HPDE6-E6E7 (cell line): ENCODE data around the gene NAA35.
"Not testable (repeated sequence)": the region's sequence is repeated elsewhere in the genome, so short reads cannot be mapped to it uniquely, and the experiment has no call there.

Experiments used
- DNase-seq: peaks from one replicate; pipeline ENCODE4 v3.0.0; 2011; ENCODE audit warnings: missing footprints; ENCODE audit errors: extremely low spot score

The NAA35 gene

DNA sequence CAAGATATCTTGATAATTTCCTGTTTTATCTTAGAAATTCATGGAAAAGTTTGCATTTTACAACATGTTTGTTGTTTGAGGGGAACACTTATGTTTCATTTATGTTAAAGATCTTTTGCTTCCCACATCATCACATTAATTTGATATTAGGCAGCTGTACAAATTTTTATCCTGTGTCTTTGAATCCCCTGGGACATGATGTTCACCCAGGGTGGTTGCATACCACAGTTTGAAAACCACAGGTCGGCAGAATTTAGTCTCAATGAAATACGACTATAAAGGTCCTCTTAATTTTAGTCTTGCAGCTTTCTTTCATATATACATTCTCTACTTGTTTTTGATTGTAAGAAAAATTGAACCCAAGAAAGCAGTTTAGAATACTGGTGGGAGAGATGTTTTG is 3.7 kb downstream of the NAA35 start:
- no peak for DNase-seq

DNA sequence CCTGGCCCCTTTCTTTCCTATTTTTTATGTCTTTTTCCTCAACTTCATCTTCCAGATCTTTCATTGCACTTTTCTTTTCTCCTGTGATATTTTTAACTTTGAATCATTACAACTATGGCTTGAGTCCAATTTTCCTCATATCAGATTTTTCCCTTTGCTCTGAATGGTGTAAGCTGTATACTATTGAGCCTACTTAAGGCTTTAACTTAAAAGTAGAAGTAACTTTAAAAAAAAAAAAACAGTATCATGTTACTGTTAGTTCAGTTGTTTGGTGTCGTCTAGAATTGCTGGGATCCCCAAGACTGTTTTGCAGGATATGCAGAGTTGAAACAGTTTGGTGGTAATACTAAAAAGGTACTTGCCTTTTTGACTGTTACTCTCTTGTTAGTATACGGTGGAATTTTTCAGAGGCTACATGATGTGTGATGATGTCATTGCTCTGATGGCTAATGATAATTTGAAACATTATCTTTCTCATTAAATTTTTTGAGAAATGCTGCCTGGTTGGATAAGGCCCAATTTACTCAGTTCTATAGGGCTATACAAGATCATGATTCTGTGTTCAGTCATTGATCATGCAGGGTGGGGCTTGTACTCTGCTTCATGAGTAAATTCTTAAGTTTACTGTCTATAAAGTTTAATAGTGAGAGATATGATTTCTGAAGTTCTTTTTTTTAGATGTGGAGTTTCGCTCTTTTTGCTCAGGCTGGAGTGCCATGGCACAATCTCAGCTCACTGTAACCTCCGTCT is 8.8 kb downstream of the NAA35 start:
- no peak for DNase-seq

DNA sequence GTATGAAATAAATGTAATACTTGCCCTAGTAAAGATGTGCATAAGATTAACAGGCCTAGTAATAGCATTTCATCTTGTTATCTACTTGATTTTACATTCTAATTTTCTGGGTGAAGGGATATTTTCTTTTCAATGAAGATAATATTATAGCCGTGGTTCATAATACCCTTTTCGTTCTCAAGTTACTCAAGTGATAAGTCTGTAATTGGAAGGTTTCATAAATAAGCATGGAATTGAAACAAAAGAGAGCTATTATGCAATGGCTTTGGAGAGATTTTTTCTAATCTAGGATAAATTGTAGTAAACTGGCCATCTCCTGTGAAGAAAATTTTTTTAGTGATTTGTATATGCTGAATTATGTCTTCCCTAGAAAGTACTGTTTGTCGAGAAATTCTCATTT is 19.0 kb downstream of the NAA35 start:
- DNase-seq, result no peak

DNA sequence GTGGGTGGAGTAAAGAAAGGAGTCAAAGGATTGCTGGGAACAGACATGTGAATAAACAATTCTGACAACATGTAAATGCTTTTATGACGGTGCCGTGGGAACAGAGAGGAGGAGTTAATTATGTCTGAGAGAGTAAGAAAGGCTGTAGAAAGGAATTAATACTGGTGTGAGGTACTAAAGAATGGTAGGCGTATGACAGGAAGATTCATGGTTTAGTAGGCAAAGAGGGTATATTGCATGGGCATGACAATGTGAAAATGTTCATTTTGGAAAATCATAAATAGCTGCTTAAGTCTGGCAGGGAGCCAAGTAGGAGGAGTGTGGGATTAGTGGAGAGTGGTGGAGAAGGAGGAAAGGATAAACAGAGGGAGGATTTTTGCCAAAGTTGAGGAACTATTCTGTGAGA is 19.7 kb downstream of the NAA35 start:
- no peak for DNase-seq

DNA sequence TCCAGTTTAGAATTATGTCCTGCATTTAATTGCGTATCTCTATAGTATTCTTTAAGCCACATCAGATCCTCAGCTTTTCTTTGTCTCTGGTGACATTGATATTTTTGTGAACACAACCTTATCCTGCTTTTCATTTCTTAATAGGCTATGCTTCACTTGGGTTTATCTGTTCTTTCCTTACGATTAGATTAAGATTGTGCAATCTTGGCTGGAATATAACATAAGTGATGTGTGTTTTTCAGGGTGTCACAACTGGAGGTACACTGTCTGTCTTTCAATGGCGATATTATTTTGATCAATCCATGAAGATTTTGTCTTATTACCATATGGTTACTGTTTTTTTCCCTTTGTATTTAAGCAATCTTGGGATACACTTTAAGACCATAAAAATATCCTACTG is 23.6 kb downstream of the NAA35 start:
- DNase-seq, result no peak

DNA sequence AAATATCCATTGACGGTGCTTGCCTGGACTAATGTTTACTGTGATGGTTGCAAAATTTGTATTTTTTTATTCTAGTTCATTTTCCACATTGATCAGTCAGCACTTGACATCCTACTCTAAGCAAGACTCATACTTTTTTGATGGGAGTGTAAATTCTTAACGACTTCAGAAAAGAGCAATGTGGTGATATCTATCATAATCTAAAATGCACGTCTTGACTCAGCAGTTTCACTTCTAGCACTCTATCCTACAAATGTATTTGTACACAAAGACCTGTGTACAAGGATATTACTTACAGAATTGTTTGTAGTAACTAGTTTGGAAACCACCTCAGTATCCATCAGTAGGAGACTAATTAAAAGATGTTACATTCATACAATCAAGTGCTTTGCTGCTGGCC is 24.0 kb downstream of the NAA35 start:
- no peak for DNase-seq

DNA sequence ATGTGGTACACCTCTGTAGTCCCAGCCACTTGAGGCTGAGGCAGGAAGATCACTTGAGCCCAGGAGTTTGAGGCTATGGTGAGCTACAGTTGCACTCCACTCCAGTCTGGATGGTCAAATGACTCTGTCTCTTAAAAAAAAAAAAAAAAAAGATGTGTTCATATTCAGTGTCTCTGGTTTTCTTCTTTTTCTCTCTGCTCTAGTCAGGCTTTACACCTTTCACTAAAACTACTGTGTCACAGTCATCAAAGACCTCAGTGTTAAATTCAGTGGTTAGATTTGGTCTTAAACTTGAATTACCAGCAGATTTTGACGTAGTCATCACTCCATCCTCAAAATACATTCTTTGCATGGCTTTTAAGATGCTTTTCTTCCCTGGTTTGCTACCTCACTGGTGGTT is 28.8 kb downstream of the NAA35 start:
- DNase-seq, result no peak

DNA sequence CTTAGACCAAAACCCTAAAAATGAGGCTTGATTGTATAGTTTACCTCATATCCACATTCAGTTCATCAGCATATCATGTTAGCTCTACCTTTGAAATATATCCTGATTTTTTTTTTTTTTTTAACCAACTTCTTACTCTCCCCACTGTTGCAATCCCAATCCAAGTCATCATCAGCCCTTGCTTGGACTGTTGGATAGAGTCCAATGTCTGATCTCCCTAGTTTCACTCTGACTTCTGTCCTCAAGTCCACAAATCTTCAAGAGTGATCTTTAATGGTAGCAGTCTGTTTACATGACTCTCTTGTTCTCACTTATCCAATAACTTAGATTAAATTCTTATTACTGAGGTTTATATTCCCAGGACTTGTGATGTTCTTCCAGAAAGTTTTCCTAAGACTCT is 30.8 kb downstream of the NAA35 start:
- no peak for DNase-seq

DNA sequence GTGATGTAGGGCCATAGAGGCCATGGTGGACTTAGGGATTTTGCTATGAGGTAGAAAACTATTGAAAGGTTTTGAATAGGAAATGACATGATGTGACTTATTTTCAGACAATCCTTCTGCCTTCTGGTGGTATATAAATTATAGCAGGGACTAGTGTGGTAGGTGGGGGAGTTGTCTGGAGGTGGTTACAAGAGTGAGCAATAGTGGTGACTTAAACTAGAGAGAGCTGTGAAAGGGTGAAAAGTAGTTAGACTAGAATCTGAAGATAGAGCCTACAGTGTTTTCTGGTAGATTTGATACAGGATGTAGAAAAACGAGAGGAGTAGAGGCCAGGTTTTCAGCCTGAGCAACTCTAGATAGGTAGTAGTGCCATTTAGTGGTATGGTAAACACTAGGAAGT is 32.3 kb downstream of the NAA35 start:
- no peak for DNase-seq

DNA sequence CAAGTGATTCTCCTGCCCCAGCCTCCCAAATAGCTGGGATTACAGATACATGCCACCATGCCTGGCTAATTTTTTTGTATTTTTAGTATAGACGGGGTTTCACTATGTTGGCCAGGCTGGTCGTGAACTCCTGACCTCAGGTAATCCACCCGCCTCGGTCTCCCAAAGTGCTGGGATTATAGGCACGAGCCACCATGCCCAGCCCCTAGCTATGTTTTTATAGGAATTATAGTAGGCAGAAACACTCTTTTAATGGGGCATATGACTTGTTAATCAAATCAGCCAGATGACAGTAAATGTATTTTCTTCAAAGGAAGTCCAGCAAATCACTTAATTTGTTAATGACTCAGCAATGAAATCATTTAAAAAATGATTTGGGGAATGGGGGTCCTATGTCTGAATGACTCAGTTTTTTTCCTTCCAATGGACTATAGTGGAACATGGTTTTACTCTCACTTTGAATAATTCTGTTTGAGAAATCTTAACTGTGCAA is 33.2 kb downstream of the NAA35 start:
- not testable (repeated sequence) for DNase-seq

DNA sequence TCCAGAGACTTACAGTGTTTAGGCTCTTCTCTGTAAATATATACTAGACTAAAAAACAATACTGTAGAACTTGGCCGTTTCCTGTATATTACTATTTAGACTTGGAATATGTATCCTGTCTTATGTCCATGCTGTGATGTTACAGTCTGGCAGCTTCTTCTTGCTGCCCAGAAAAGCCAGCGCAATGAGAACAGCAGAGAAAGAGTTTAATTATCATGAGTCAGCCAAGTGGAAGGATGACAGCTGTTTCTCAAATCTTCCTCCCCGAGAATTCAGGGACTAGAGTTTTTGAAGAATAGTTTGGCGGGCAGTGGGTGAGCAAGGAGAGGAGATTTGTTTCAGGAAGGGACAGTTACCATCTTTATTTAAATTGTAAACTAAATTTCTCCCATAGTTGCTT is 37.5 kb downstream of the NAA35 start:
- no peak for DNase-seq

DNA sequence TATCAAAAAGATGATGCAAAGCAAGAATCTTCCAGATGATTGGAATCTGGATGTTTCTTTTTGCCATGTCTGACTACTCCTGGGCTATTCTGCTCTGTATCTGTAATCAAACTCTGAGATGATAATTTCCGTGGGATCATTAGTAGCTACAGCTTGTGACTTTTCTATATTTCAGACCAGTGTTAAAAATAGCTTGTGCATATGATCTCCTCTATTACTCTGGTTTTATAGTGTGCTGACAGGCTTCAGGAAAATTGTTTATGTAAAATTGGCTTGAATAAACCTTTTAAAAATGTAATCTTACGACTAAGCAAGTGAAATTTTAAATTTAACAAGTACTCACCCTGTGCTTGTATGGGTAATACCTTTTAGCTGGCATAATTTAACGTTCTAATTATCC is 40.4 kb downstream of the NAA35 start:
- no peak for DNase-seq

DNA sequence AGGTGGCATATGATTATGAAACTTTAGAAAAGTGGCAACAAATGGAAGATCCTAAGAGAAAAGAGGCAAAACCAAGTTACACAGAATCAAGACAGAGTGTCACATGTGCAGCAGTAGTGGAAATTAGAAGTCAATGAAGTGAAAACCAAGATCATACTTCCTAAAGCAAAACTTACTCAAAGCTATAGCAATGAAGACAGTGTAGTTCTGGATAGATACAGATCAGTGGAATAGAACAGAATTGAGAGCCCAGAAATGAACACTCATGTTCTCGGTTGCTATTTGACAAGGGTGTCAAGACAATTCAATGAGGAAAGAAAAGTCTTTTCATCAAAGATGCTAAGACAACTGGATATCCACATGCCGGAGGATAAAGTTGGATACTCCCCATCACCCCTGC is 43.5 kb downstream of the NAA35 start:
- DNase-seq, result no peak

DNA sequence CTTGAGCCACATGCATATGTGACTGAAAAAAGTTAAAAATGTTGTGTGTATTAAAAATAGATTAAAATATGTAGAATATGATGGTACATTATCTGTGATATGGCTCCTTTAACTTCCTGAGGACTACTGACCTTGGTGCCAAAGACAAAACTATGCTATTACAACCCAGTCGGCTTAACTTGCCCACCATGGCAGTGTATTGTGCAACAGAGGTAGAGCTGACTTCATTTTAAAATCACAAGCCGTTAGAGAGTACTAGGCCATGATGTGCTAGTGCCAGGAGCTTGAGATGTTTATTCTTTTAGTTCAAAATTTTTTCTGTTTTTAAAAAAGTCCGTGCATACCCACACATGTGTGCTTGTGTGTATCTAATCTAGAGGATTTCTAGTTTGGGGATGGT is 46.3 kb downstream of the NAA35 start:
- DNase-seq, result no peak

DNA sequence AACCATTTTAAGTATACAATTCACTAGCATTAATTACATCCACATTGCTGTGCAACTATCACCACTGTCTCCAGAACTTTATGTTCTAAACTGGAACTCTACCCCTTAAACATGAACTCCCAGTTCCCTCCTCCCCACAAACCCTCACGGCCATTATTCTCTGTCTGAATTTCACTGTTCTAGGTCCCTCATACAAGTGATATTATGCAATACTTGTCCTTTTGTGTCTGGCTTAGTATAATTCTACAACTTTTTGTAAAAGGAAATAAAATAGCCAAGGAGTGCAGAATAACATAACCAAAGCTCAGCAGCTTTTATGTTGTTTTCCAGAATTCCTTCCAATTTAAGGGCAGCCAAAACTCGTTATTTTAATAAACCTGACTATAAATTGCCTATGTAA is 53.2 kb downstream of the NAA35 start:
- DNase-seq, result no peak

DNA sequence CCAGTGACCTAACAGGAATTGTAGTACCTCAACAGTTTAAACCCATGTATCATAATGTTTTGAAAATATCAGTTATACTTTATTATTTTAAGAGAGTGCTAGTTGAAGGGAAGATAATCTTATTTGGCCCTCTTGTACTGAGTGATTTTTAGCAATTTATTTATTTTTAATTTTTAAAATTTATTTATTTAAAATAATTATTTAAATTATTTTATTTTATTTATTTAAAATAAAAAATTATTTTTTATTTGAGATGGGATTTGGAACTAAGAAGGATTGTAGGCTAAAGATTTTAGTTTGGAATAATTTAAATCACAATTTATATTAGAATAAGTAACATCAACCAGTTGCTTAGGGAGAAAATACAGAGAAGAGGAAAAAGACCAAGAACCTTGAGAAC is 54.2 kb downstream of the NAA35 start:
- DNase-seq, result no peak

DNA sequence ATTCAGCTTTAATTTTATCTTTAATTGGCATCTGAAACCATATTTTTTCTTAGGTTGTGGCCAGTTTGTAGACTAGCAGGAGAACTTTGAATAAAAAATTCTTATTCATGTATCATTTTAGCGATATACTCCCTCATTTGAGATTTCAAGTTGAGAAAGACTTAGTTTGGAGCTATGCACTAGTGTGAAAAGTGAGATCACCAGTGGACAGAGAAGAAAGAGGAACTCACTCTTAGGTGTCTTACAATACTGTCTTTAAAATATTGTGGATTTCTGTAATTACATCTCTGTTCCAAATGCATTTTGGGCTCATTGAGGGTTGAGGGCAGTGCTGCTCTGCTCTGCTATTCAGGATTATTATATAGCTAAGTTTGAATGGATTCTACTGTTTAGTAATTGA is 54.7 kb downstream of the NAA35 start:
- no peak for DNase-seq

DNA sequence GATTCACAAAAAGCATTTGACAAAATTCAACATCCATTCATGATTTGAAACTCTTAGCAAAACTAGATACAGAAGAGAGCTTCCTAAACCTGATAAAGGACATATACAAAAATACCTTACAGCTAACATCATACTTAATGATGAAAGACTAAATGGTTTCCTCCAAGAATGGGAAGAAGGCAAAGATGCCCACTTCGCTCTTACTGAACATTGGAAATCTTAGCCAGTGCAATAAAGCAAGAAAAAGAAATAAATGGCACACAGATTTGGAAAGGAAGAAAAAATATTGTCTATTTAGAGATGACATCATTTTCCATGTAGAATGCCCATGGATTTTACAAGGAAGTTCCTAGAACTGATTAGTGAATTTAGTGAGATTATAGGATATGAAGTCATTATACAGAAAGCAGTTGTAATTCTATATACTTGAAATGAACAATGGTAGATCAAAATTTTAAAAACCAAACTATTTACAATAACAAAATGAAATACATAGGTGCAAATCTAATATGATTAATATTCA is 64.4 kb downstream of the NAA35 start:
- DNase-seq, result no peak

DNA sequence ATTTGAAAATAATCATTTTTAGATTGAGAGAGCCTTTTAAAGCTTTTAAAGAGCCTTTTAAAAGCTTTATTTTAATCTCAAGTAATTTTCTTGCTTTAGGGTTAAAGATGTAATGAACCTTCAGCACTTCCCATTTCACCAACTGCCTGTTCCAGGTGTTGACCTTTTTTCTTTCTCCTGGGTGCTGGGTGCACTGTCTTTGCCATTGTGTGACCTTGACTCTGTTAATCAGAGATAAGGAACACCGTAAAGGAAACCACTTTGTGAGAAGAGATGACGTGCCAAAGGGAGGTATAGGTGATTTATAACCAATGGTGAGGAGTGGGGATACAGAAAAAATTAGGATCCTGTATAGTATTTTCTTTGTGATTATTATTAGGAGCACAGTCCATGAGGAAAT is 68.2 kb downstream of the NAA35 start:
- DNase-seq, result no peak

DNA sequence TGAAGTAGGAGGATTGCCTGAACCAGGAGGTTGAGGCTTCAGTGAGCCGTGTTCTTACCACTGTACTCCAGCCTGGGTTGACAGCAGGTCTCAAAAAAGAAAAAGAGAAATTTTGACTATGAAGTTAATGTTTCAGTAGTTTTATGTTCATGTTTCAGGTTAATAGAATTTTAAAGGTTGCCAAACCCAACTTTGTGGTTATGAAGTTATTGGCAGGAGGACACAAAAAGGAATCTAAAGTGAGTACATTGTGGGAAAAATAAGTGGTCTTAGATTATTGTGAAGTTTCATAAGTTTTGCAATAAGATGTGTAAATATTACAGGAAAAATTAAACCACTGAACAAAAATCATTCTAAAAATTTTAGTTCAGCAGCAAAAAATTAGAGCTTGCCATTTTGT is 79.8 kb downstream of the NAA35 start:
- no peak for DNase-seq

DNA sequence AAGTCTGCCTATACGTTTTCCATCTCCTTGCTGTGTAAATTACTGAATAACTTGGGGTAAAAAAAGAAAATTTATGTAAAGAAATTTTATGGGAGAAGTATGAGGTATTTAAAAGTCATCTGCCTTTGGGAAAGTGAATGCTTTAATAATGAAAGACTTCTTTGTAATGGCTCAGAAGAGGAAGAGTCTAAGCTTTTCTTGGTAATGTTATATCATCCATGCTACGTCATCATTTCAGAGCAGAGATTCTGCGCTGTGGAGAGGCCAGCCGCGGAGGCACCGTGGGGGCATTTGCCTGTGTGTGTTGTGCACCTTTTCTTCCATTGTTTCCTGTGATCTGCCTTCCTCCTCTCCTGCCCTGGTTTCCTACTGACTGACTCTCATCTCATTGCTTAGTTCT is 80.2 kb downstream of the NAA35 start:
- no peak for DNase-seq

DNA sequence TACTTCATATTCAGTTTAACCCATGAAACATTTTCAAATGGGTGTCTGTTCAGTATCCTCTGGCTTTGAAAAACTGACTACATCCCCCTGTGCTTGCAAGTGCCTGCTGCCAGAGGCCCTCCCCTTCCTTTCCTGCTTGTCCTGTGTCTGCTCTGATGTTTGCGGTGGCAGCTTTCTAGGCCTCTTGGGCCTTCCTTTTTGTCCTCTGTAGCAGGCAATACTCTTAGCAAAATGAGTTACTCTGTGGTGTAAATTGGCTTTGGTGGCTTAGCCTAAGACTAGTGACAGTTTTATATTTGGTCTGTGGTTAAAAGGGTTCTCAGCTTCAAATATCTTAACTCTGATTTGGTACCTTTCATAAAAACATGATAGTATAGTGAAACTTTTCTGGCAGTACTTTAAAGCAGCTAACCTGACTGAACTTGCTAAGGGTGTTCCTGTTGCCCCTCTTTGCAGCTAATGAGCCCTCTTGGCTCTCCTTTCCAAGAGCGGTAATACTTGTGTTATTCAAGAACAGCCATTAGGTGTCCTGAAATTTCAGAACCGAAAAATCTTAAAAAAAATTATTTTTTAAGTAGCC is 81.8 kb downstream of the NAA35 start:
- DNase-seq, result no peak

DNA sequence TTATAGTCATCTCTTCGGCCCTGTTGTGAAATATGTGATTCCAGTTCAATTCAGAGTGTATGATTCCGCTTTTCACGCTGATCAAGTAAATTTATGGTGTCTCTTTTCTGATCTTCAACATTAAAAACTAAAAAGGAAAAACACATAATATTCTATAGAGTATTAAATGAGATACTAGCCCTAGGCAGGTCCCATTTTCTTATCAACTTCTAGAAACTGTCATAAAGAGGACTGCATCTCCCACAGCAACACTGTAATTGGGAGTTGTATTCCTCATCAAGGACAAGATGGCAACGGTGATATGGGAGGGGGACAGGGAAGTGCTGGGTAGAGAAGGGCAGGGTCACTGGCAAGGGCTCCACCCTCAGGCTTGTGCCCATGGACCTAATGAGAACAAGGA is 86.8 kb downstream of the NAA35 start:
- DNase-seq, result no peak
